DMS79 (cell line): ENCODE results near the gene C1orf21.
A peak's percentile ranks its signal among the peaks of the same experiment; 100 is the strongest.
"Not testable (repeated sequence)": the region's sequence is repeated elsewhere in the genome, so short reads cannot be mapped to it uniquely, and the experiment has no call there.

Experiments used
- DNase-seq: peaks from one replicate; lab custom pipeline; 2025; lab: John Stamatoyannopoulos, UW

The C1orf21 gene, protein sequence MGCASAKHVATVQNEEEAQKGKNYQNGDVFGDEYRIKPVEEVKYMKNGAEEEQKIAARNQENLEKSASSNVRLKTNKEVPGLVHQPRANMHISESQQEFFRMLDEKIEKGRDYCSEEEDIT

DNA sequence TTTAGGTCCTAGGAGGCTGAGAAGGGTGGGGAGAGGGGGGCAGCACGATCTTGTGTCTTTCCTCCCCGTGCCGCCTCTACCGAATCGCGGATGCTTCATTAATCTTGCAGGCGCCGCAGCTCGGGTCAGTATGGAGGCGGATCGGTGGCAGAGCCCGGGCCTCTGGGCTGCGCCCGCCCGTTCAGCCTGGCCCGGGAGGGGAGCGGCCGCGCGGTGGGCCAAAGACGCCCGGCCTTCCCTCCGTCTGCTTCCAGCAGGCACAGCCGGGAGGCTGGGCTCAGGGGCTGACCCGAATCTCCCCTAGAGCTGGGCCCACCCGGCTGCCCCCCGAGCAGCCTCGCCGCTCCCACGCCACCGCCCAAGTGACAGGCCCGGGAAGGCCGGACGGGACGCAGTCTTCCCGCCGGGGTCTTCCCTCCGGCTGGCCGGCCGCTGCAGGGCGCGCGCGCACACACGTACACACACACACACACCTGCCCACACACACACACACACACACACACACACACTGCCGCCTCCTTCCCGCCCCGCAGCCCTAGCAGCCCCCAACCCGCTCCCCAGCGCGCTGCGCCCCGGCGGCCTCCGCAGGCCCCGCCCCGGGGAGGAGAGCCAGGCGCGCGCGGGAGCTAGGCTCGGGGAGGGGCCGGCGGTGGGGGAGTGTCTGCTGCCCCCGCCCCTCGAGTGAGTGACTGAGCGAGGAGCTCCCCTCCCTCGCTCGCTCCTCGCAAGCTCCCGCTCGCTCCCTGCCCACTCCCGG lies at the start of gene C1orf21:
Gene C1orf21, plus strand, starts transcription at position 718 of the 757 bp plus-strand sequence. CDS start 90,481 bp downstream, outside the sequence.
- DNase-seq: peak; percentile 38

DNA sequence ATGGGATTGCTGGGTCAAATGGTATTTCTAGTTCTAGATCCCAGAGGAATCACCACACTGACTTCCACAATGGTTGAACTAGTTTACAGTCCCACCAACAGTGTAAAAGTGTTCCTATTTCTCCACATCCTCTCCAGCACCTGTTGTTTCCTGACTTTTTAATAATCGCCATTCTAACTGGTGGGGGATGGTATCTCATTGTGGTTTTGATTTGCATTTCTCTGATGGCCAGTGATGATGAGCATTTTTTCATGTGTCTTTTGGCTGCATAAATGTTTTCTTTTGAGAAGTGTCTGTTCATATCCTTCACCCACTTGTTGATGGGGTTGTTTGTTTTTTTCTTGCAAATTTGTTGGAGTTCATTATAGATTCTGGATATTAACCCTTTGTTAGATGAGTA lies 49.0 kb upstream of the C1orf21 start:
- not testable (repeated sequence) for DNase-seq

DNA sequence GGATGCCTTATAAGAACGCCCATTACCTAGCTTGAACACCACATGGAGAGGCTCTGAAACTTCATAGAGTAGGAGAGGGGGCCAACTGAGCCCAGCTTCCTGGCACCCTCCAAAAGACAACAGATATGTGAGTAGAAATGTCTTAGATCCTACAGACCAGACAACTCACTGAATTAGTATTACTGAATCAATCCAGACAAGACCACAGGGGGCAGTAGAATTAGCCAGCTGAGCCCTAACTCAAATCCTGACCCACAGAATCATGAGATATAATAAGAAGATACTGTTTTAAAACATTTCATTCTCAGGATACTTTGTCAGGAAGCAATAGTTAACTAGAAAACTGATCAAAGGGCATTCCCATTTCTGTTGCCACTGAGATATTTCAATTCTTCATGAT lies 45.8 kb upstream of the C1orf21 start:
- no peak for DNase-seq

DNA sequence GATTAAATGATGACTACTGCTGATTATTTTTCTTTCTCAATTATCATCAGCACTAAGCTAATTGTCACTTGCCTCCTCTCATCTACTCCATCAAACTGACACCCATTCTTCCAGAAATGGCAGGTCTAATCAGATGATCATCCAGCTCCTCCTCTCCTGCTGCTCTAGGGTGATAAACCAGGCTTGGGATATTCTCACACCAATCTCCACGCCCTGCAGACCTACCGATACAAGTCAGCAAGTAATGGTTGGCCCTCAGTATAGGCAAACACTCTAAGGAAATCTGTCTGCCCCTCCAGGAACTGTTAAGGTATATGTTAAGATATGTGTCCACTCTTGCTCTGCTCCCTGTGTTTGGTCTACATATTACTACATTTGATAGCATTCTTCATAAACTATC lies 36.3 kb upstream of the C1orf21 start:
- no peak for DNase-seq

DNA sequence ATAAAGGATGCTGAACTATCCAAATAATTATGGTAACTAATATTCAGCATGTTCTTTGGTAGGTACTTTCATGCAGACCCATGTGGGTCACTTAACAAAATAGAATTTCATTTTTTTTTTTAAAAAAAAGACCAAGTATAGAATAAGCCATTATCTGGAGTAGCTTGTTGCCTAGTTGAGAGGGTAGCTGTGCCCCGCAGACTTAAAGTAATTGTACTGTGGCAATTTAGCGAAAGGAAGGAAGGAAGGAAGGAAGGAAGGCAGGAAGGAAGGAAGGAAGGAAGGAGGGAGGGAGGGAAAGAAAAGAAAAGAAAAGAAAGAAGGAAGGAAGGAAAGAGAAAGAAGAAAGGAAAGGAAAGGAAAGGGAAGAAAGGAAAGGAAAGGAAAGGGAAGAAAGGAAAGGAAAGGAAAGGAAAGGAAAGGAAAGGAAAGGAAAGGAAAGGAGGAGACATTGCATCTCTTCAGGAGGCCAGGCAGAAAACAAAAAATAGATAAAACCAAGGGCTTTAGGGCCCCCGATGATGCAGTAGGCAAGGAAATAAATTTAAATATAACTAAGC lies 35.3 kb upstream of the C1orf21 start:
- DNase-seq: no peak

DNA sequence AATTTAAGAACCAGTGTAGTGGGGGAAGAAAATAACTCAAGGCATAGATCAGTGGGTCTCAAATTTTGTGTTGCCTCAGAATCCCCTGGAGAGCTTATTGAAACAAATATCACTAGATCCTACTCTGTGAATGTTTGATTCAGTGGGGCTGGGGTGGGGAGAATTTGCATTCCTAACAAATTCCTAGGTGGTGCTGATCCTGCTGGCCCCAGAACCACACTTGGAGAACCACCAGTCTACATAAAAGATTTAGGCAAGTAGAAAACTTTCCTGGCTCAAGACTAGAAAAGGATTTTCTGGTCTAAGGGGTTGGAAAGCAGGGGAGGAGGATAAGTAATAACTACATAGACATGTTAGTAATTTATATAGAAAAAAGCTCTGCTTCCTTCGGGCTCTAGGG lies 34.1 kb upstream of the C1orf21 start:
- no peak for DNase-seq

DNA sequence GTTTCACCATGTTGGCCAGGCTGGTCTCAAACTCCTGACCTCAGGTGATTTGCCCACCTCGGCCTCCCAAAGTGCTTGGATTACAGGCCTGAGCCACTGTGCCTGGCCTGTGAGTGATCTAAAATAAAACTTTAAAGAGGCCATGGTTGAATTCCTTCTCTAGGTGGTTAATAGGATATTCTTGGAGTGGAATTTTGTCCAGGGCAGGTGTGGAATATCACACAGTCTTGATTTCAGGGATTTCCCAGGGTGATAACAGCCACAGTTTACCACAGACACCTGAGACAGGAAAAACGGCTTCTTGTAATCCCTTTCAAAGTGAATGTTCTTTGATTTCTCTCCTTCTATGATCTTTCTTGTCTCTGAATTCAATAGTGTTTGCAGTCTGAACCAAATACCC lies 32.1 kb upstream of the C1orf21 start:
- no peak for DNase-seq

DNA sequence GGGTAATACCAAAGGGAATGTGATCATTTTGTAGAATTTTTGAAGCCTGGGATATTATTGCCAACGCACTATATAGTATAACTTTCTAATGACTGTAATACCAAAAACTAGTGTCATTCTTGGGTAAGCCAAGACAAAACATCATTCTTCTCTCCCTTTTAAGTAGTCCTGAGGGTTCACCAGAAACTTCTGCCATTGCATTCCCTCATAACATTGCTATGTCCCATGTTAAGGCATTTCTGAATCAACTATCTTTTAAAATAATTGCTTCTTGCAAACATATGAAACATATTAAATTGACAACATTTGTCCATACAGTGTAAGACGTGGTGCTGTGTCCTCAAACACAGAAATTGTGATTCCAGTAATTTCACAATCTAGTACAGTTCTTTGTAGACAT lies 29.9 kb upstream of the C1orf21 start:
- DNase-seq: no peak

DNA sequence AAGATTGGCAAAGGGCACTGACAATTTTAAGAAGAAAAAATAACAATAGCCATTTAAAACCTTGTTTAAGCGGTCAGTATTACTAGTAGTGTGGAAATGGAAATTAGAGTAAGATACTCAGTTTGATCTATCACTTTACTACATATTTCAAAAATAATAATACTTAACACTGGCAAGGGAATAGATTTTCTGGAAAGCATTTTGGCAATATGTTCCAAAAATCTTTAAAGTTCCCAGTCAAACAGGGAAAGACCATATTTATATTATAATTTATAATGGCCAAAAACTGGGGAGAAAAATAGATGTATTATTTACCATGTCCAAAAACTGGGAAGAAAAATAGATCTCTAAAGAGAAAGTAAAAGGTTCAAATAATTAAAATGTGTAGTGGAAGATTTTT lies 28.6 kb upstream of the C1orf21 start:
- DNase-seq: no peak

DNA sequence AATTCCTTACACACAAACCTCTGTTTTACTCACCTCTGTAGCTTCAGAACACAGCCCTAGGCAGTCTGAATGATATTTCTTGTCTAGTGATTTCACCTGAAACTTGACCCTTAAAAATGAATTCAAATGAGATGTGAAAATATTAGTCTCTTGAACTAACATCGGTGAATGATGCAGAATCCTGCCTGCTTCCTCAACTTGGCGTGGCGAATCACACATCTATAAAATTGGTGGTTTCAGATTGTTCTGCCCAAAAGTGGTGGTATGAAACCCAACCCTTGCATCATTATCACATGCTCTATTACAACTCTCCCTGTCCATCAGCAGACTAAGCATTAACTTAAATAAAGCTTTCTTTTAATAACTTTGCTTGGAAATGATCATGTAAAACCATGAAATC lies 26.9 kb upstream of the C1orf21 start:
- no peak for DNase-seq

DNA sequence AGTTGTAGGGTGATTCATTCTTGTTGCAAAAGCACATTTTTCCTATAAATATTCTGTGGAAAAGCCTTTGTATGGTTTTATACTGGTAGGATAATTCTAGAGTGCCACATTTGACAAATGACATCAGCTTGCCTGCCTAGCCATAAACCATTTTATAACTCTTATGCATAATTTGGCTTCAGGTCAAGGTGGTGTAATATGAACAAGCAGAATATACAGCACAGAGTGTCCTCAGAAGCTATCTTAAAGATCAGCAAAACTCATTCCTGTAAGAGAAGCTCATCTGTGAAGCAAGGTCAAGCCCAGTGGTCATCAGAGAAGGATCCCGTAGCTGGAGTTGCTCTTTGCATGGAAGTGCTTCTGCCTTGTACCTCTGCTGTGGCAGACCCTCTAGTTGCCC lies 24.0 kb upstream of the C1orf21 start:
- no peak for DNase-seq

DNA sequence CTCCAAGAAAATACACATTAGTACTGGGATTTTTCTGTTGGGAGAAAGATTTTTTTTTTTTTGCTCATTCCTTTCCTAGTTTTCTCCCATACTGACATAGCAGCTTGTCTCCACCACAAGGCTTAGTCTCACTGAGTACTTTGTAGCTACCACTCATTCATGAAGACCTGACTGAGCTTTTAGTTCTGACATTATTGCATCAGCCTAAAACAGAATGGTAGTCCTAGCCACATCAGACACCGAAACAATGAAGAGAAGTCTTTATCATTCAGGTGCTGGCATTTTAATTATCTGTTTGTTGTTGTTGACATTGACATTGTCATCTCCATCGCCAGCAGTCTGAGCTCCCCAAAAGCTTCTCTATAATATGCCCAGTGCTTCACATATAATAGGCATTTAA lies 21.1 kb upstream of the C1orf21 start:
- DNase-seq: no peak

DNA sequence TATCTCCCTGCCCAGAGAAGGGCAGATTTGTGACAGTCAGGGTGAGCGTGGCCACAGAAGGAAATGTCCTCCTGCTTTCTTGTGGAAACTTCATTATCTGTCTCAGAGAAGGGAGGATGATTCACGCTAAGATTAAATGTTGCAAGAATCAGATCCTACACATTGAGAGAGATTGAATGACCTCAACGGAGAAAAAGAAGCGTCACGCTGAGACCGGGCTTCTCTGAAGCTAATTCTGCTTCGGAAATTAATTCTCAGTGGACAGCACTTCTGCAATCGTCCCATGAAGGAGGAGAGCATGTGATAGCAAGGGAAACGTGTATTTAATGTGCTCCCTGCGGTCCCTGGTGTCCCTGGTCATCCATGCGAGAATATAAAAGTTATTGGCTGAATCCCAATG lies 19.8 kb upstream of the C1orf21 start:
- DNase-seq: no peak

DNA sequence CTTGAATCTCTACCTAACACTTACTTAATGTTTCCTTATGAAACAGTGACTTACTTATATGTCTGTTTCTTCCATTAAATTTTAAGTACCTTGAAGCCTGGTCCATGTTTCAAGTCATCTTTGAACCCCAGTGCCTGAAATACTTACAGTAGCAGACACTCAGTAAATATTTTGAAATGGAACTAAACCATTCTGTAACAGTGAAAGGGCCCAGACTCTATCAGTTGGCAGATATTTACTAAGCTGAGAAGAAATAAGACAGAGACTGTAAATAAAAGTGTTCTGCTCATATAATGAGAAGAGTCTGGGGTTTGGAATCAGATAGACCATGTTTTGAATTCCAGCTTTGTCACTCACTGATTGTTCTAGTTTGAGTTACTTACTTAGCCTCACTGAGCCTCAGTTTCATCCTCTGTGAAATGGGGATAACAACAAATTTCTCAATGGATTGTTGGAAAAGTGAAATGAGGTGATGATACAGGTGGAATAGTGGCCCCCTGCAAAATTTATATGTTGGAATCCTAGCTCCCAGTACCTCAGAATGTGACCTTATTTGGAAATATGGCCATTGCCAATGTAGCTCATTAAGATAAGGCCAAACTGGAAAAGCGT lies 19.3 kb upstream of the C1orf21 start:
- no peak for DNase-seq

DNA sequence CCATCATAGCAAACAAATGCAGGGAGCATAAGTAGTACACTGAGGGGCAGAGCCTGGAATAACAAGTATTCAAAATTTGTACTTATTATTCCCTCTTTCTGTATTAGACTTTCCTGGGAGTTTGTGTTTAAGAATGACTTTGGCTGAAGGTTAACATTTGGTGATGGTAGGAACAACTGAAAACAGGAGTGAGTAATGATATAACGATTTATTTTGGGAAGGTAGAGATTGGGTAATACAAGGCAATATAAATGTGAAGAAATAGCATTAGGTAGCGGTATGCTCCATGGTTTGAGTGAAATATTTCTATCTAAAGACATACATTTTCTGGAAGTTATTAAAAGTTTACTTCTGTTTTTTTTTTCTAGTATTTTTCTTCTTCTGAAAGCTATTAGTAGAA lies 18.5 kb upstream of the C1orf21 start:
- DNase-seq: no peak

DNA sequence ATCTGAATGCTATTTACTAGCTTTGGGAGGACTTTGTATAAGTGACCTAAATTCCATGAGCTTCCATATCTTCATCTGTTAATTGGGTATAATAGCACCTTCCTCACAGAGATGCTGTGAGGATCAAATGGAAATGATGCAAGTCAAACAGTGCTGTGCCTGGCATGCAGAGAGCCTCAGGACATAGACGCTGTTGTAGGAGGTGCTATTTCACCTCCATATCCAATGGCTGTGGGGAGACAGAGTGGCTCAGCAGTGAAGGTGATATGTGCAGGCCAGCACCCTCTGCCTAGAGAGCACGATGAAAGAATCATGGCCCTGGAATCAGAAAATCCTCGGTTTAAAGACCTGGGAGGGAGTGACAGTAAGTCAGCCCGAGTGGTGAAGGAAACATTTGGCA lies 16.0 kb upstream of the C1orf21 start:
- no peak for DNase-seq

DNA sequence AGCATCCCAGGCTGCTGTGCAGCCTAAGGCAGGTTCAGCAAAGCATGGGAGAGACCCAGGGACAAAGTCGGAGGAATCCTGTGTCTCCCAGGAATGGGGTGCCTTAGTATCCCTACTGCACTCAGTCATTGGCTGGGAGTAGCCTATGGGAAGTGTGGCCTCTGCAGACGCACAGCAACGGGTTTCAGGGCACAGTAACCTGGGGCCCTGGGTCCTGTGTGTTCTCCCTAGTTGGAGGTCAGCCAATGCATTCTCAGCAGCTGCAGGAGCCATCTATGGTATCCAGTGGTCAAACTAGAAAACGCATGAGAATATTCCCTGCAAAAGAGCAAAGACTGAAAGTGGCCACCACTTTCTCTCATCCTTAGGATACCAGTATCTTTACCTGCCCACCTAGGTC lies 13.7 kb upstream of the C1orf21 start:
- DNase-seq: no peak

DNA sequence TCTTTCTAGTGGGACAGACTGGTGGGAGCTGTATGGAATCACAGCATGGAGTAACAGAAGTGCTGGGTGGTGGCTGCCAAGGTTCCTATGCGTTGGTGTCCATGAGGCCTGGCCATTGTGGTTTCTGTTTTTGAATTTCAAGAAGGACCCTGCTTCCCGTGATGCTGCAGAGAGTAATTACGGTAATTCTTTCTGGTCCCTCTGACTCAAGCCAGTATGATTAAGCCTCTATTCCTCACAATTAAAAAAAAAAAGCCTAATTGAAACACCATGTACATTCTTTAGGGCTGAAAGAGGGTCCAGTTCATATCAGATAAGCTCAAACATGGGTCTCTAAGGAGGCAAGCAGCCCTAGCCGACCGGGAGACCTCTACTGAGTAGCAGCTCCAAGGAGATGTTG lies 10.5 kb upstream of the C1orf21 start:
- no peak for DNase-seq

DNA sequence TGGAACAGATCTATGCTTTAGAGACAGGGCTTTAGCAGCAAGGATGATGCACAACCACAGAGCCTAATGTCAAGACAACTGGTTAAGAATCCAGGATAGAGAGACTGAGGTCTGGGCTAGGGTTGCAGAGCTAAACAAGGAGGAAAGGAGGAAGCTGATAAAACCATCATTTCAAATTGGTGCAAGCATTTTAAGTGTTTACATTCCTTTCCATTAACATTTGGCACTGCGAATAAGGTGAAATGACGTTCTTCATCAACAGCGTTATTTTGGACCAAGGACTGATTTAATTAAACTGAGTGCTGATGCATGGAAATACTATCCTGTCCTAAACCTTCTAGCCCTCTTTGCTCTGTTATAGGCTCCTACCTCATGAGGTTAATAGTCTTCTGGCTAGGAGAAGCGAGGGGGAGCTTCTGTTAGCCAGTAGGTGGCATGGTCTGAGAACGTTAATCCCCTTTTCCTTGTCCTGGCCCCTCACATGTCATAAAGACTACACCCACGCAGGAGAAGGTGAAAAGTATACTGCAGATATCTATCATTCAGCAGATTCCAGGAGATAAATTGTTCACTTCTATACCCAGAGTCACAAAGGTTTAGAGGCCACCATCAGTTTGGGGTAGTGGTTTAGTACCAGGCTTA lies 7.6 kb upstream of the C1orf21 start:
- DNase-seq: no peak

DNA sequence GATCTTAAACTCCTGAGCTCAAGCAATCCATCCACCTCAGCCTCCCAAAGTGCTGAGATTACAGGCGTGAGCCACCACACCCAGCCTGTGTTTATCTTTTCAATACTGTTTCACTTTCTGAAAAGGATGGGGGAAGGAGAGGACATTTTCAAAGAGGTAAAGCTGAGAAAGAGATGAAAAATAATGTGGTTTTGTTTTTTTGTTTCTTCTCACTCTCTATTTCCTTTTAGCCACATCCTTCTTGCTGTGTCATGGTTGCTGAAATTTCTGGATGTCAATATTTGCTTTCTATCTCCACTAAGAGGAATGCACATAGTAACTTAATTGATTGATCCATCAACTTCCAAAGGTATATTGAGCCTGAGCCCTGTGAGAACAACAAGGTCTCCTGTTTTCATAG lies 6.4 kb upstream of the C1orf21 start:
- DNase-seq: no peak

DNA sequence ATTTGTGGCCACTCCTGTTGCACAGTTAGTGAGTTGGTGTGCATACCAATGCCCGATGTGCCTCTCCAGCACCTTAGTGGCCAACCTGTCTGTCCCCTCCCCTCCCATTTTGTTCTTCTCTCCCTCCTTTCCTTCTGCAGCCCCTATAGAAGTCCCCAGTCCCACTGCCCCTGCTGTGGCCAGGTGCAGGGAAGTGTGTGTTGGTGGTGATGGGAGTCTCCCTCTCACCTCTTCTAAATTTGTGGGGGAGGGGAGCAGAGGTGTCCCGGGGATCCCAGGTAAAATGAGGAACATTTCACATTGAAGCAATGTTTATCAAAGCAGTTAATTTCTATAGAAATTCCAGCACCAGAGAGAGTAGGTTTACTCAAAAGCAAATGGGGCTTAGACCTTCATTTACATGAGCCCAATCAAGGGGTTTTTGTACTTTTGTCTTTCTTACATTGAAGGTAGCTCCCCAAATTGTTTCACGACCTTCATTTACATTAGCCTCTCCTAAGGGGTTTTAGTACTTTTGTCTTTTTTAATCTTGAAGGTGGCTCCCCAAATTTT lies 3.0 kb upstream of the C1orf21 start:
- DNase-seq: no peak

DNA sequence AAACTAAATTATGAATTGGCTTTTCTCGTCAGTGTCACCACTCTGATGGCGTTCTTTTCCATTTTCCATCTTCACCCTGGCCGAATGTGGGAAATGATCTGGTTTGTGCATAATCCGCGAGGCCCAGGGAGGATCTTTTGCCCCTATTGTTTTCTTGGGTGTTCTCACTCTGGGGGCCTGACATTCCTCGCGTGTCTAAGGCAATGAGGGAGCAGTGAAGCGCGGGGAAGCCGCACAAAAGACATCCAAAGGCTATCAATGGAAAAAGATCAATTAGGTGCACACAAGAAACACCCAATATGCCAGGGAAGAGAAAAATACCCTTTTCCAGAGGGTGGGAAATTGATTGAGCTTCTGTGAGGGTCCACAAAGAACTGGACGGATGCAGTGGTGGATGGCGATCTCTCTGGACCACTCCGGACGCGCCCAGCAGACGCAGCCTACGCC lies 941 bp upstream of the C1orf21 start:
- DNase-seq: no peak

DNA sequence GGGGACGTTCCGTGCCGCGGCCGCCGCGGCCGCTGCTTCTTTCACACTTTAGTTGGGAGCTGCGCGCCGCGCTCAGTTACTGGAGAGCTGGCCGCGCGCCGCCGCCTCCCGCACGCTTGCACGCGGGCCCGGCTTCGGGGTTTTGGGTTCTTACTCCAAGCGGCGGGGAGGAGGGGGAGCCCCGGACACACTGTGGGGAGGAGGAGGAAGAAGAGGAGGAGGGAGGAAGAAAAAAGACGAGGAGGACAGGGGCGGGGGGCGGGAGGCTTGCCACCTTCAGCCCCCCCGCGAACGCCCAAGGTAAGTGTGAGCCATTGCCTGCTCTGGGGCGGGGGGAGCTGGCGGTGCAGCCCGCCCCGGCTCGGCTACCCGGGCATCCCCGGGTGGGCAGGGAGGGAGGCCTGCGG lies 243 bp downstream of the C1orf21 start:
- no peak for DNase-seq
